ENCODE data around the gene ZNF524. TPM values are rescaled to one million over a fixed set of nuclear protein-coding genes. Genes with fewer than 3 reads are reported as not detected.

Gene ZNF524
- total and polyA plus RNA-seq, 9 of the 15 experiments (the other 6 are each of a cell fraction or from before 2014, with no cell fraction given): 0.08 to 15.6 (median 2.9) TPM

DNA sequence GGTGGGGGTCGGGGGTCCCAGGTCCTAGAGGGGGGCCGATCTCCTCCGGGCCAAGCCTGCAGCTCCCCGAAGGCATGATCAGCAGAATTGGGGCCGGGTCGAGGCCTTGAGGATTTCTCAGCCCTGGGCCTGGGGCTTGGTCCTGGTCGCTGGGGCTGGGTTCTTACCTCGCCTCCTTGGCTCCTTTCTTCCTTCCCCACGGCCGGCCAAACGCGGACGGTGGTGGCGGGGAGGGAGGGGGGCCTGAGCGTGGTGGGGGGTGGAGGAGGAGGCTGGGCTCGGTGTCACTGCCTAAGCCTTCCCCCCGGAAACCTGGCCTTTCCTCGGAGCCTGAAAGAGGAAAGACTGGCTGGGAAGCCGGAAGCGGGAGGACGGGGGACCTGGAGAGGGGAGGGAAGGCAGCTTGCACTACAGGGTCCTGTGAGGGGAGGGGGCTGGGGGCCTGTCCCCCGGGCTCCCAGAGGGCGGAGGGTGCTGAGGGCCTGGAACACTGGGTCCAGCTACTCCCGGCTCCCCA, 19.4 kb upstream of the ZNF524 start, which contains the start of gene ZNF579 (continued):
- TF ChIP-seq, protein P1, sequence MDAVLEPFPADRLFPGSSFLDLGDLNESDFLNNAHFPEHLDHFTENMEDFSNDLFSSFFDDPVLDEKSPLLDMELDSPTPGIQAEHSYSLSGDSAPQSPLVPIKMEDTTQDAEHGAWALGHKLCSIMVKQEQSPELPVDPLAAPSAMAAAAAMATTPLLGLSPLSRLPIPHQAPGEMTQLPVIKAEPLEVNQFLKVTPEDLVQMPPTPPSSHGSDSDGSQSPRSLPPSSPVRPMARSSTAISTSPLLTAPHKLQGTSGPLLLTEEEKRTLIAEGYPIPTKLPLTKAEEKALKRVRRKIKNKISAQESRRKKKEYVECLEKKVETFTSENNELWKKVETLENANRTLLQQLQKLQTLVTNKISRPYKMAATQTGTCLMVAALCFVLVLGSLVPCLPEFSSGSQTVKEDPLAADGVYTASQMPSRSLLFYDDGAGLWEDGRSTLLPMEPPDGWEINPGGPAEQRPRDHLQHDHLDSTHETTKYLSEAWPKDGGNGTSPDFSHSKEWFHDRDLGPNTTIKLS (IDR thresholded peaks at IDR 0.05; ENCODE audit: borderline replicate concordance, low read depth): no peak
- TF ChIP-seq RBM39 (optimal IDR thresholded peaks at IDR 0.05; ENCODE audit: low read depth, low read length): no peak
- no peak for TF ChIP-seq CAMTA2 (CRISPR knock-in tag; conservative IDR thresholded peaks at IDR 0.05)
- no peak; the same call in 1 of the 2 replicates for TF ChIP-seq EP400 (IDR thresholded peaks at IDR 0.05)
- TF ChIP-seq RCOR1 (IDR thresholded peaks at IDR 0.05; ENCODE audit: borderline replicate concordance in 1 of 2, low read depth in 2 of 2, low read length in 2 of 2): peak in 1 of 2 experiments; percentile 65; a peak in 1 of 4 replicates
- no peak for TF ChIP-seq HMG20A (CRISPR knock-in tag; conservative IDR thresholded peaks at IDR 0.05)
- TF ChIP-seq, protein P2, sequence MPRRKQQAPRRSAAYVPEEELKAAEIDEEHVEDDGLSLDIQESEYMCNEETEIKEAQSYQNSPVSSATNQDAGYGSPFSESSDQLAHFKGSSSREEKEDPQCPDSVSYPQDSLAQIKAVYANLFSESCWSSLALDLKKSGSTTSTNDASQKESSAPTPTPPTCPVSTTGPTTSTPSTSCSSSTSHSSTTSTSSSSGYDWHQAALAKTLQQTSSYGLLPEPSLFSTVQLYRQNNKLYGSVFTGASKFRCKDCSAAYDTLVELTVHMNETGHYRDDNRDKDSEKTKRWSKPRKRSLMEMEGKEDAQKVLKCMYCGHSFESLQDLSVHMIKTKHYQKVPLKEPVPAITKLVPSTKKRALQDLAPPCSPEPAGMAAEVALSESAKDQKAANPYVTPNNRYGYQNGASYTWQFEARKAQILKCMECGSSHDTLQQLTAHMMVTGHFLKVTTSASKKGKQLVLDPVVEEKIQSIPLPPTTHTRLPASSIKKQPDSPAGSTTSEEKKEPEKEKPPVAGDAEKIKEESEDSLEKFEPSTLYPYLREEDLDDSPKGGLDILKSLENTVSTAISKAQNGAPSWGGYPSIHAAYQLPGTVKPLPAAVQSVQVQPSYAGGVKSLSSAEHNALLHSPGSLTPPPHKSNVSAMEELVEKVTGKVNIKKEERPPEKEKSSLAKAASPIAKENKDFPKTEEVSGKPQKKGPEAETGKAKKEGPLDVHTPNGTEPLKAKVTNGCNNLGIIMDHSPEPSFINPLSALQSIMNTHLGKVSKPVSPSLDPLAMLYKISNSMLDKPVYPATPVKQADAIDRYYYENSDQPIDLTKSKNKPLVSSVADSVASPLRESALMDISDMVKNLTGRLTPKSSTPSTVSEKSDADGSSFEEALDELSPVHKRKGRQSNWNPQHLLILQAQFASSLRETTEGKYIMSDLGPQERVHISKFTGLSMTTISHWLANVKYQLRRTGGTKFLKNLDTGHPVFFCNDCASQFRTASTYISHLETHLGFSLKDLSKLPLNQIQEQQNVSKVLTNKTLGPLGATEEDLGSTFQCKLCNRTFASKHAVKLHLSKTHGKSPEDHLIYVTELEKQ (CRISPR knock-in tag; IDR thresholded peaks at IDR 0.05): no peak
- TF ChIP-seq SMAD2 (IDR thresholded peaks at IDR 0.05; ENCODE audit: low read depth, low read length): no peak
- TF ChIP-seq ZNF668 (CRISPR knock-in tag; IDR thresholded peaks at IDR 0.05): no peak
- TF ChIP-seq RBM17 (IDR thresholded peaks at IDR 0.05; ENCODE audit: borderline replicate concordance, low read depth, low read length): no peak
- TF ChIP-seq KAT8 (IDR thresholded peaks at IDR 0.05; ENCODE audit: low read depth): no peak
- TF ChIP-seq PRPF4 (IDR thresholded peaks at IDR 0.05; ENCODE audit: insufficient read depth, low read depth, low read length, poor library complexity, severe bottlenecking): no peak
- TF ChIP-seq, protein P3, sequence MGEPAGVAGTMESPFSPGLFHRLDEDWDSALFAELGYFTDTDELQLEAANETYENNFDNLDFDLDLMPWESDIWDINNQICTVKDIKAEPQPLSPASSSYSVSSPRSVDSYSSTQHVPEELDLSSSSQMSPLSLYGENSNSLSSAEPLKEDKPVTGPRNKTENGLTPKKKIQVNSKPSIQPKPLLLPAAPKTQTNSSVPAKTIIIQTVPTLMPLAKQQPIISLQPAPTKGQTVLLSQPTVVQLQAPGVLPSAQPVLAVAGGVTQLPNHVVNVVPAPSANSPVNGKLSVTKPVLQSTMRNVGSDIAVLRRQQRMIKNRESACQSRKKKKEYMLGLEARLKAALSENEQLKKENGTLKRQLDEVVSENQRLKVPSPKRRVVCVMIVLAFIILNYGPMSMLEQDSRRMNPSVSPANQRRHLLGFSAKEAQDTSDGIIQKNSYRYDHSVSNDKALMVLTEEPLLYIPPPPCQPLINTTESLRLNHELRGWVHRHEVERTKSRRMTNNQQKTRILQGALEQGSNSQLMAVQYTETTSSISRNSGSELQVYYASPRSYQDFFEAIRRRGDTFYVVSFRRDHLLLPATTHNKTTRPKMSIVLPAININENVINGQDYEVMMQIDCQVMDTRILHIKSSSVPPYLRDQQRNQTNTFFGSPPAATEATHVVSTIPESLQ (CRISPR knock-in tag; IDR thresholded peaks at IDR 0.05): no peak
- TF ChIP-seq CBFA2T2 (conservative IDR thresholded peaks at IDR 0.05): no peak
- TF ChIP-seq HOXB6 (CRISPR knock-in tag; IDR thresholded peaks at IDR 0.05; ENCODE audit: borderline replicate concordance): no peak
- no peak for TF ChIP-seq ZNF354B (CRISPR knock-in tag; IDR thresholded peaks at IDR 0.05)
- TF ChIP-seq NCOA4 (IDR thresholded peaks at IDR 0.05; ENCODE audit: partially characterized antibody): no peak
- TF ChIP-seq CREB1 (IDR thresholded peaks at IDR 0.05): no peak
- TF ChIP-seq CREB1 (CRISPR knock-in tag; IDR thresholded peaks at IDR 0.05): no peak
- TF ChIP-seq, protein P4, sequence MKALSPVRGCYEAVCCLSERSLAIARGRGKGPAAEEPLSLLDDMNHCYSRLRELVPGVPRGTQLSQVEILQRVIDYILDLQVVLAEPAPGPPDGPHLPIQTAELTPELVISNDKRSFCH (CRISPR knock-in tag; IDR thresholded peaks at IDR 0.05): no peak
- TF ChIP-seq, protein P4 (tag; IDR thresholded peaks at IDR 0.05): no peak
- no peak for TF ChIP-seq ZNF584 (CRISPR knock-in tag; IDR thresholded peaks at IDR 0.05; ENCODE audit: low read depth)
- TF ChIP-seq TRIM24 (IDR thresholded peaks at IDR 0.05): peak in 1 of 2 experiments; percentile 91; a peak in 2 of 4 replicates
- no peak for TF ChIP-seq HNRNPL (IDR thresholded peaks at IDR 0.05; ENCODE audit: low read depth, low read length)
